ENCODE results near the gene NDP.

Gene NDP, protein sequence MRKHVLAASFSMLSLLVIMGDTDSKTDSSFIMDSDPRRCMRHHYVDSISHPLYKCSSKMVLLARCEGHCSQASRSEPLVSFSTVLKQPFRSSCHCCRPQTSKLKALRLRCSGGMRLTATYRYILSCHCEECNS

DNA sequence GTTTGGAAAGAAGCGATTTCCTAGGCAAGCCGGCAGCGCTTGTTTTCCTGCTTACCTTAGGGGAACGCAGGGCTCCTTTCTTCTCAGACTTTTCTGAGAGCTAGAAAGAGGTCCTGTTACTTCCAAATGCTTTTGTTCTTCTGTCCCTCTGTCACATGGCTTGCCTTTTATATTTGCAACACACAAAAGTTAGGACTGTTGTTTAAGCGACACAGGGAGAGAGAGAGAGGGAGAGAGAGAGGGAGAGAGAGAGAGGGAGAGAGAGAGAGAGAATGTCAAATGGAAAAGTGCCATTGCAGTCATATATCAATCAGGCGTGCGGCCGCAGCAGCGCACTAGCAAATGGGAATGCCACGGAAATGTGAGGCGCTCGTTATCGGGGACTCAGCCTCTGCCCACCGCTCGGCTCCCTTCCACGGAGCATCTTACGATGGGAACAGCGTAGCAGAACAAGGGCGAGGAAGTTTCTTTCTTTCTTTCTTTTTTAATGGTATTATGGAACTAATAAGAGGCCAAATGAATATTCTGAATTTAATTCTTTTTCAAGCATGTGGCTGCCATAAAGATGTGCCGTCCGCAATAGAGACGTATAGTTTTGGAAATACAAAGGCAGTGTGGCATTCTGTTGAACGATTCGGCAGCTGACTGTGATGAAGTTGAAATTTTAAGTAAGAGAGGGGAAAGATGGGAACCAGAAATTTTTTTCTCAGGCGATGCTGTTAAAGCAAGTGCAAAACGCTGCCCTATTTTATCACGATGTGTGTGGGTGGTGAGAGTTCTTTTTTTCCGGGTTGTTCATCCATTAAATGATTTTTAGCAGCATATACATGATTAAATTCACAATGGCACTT lies at the start of gene NDP:
Gene NDP, minus strand, starts transcription at position 142 of the 851 bp plus-strand sequence. CDS start 14,745 bp downstream, outside the sequence.
- Histone ChIP-seq H3K9ac (no peak within 1 kb of the TSS), H3K4me1 (peaks cover 0 to 10% (median 0%) of the 10 kb centered on the region in 10 experiments; a peak in 2 of 20 replicates), H3K4me2 (no peak within 1 kb of the TSS), H3K27ac (no peak within 1 kb of the TSS), H3K9me3 (replicated peaks in 1 of 11) (no peaks in the 10 kb centered on the region), H3K4me3 (no peak within 1 kb of the TSS), H3K27me3 (peaks cover 16 to 33% (median 20%) of the 10 kb centered on the region in 11 experiments; a peak in 21 of 22 replicates), H4K20me1 (no peaks in the 10 kb centered on the region), H3K36me3 (no peaks in the 10 kb centered on the region)
- no peak for TF ChIP-seq Cebpa-rat (IDR thresholded peaks at IDR 0.05)

DNA sequence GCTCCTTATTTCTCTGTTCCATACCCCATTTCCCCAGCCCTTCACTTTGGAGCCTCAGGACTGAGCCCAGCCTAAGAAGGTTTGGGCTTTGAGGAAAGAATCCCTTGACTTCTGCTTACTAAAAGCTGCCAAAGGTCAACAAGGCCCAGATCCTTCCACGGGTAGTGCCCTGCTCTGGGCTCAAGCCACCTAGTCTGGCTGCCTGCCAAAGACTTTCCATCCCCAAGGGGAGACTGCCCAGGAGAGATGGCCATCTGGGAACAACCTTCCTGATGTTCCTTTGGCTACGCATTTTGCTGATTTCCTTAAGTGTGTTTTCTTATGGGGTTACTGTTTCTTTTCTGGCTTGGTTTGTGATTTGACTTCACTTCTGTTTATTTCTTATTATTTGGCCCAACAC lies 49.8 kb upstream of the NDP start:
- H3K4me2 ChIP-seq, result no peak overlapping the region

DNA sequence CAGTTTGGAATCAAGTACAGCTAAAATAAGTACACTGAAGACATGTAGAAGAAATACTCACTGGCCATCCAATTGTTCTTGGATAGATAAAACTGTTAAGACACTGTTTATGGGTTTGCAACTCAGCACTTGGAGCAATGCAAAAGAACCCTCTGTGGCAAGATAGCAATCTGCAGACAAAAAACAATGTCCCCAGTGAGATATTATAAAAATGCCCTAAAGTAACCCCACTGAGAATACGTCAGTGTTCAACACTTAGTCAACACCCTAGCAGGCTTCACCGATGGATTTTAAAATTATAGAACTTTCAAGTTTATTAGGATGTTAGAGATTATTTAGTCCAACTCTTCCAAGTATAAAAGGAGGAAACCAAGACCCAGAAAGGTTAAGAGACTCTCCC lies 47.5 kb upstream of the NDP start:
- Histone ChIP-seq H3K4me1 (peaks cover 16 to 32% (median 21%) of the 10 kb centered on the region in 10 experiments), H4K20me1 (no peaks in the 10 kb centered on the region), H3K4me2 (no peak overlapping the region), H3K27me3 (peaks cover 0 to 22% (median 0%) of the 10 kb centered on the region in 11 experiments; a peak in 4 of 22 replicates), H3K36me3 (no peaks in the 10 kb centered on the region), H3K9me3 (replicated peaks in 1 of 11) (peaks cover 0 to 9% (median 0%) of the 10 kb centered on the region in 11 experiments; a peak in 4 of 22 replicates), H3K4me3 (no peak overlapping the region), H3K27ac (no peak overlapping the region), H3K9ac (no peak overlapping the region)
- TF ChIP-seq Cebpa-rat (IDR thresholded peaks at IDR 0.05), result no peak

More for the DNA sequence above, 49.8 kb upstream of the NDP start:
- no peak overlapping the region for H3K4me3 ChIP-seq
- H4K20me1 ChIP-seq, result no peaks in the 10 kb centered on the region
- peaks cover 0 to 11% (median 0%) of the 10 kb centered on the region in 11 experiments; a peak in 4 of 22 replicates for H3K27me3 ChIP-seq
- no peak overlapping the region for H3K9ac ChIP-seq
- H3K9me3 ChIP-seq (replicated peaks in 1 of 11), result peaks cover 0 to 9% (median 0%) of the 10 kb centered on the region in 11 experiments; a peak in 4 of 22 replicates
- H3K4me1 ChIP-seq, result peaks cover 4 to 24% (median 6%) of the 10 kb centered on the region in 10 experiments
- no peak overlapping the region for H3K27ac ChIP-seq
- no peak for TF ChIP-seq Cebpa-rat (IDR thresholded peaks at IDR 0.05)
- H3K36me3 ChIP-seq, result no peaks in the 10 kb centered on the region

DNA sequence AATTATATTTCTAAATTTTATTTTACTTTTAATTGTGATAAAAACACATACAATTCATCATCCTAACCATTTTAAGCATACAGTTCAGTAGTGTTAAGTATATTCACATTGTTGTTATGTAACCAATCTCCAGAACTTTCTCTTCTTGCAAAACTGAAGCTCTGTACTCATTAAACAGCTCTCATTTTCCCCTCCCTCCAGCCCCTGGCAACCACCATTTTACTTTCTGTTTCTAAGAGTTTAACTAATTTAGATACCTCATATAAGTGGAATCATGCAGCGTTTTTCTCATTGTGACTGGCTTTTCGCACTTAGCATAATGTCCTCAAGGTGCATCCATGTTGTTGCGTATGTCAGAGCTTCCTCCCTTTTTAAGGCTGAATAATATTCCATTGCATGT lies 46.7 kb upstream of the NDP start:
- no peak overlapping the region for H3K4me3 ChIP-seq
- no peak for TF ChIP-seq Cebpa-rat (IDR thresholded peaks at IDR 0.05)
- H3K27me3 ChIP-seq, result peaks cover 0 to 24% (median 0%) of the 10 kb centered on the region in 11 experiments; a peak in 4 of 22 replicates

DNA sequence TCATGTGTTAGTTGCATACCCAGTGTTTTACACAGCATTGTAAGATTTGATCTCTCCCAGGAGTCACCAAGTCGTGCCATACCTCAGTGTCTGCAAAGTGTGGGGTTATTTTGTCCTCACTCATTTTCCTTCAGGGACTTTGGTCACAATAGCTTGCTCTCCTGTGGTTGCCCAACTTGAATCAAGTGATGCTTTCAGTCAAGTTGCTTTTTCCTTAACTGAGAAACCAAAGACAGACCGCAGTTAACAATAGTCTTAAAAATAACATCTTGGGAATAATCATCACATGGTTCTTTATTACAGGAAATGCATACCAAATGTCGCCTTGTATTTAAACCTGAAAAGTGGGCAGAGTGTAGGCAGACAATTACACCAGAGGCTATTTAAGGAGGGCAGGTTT lies 44.5 kb upstream of the NDP start:
- H4K20me1 ChIP-seq, result no peaks in the 10 kb centered on the region
- no peak overlapping the region for H3K9ac ChIP-seq
- H3K27ac ChIP-seq, result no peak overlapping the region
- peaks cover 26 to 45% (median 37%) of the 10 kb centered on the region in 10 experiments for H3K4me1 ChIP-seq
- H3K9me3 ChIP-seq (replicated peaks in 1 of 11), result peaks cover 0 to 26% (median 8%) of the 10 kb centered on the region in 11 experiments; a peak in 13 of 22 replicates
- no peak overlapping the region for H3K4me3 ChIP-seq
- no peaks in the 10 kb centered on the region for H3K36me3 ChIP-seq
- H3K4me2 ChIP-seq, result peak overlapping the region; percentile 35 to 64 (median 57)
- peaks cover 0 to 37% (median 0%) of the 10 kb centered on the region in 11 experiments; a peak in 5 of 22 replicates for H3K27me3 ChIP-seq
- no peak for TF ChIP-seq Cebpa-rat (IDR thresholded peaks at IDR 0.05)

More for the DNA sequence above, 46.7 kb upstream of the NDP start:
- no peak overlapping the region for H3K27ac ChIP-seq
- peaks cover 15 to 32% (median 22%) of the 10 kb centered on the region in 10 experiments for H3K4me1 ChIP-seq
- no peak overlapping the region for H3K4me2 ChIP-seq
- no peaks in the 10 kb centered on the region for H3K36me3 ChIP-seq
- H4K20me1 ChIP-seq, result no peaks in the 10 kb centered on the region
- no peak overlapping the region for H3K9ac ChIP-seq
- H3K9me3 ChIP-seq (replicated peaks in 1 of 11), result peaks cover 0 to 11% (median 0%) of the 10 kb centered on the region in 11 experiments; a peak in 5 of 22 replicates

DNA sequence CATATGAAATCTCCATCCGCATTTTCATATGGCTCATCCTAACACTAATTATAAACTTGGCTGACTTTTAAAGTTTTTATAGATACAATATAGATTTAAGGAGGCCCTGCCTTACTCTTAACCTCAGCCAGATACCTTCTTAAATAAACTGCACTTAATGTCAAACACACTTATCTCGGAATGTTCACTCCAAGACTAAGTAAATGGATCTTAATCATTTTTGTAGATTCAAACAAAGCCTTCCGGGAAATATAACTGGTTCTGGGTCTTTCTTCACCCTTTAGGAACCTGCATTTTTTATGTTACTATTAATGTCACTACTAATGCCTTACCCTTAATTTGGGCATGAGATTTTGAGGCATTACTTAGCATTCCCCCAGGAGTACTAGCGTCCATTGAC lies 43.7 kb upstream of the NDP start:
- H3K4me3 ChIP-seq, result no peak overlapping the region
- no peaks in the 10 kb centered on the region for H3K36me3 ChIP-seq
- H3K27me3 ChIP-seq, result peaks cover 0 to 30% (median 0%) of the 10 kb centered on the region in 11 experiments; a peak in 5 of 22 replicates
- no peaks in the 10 kb centered on the region; a peak in 2 of 22 replicates for H4K20me1 ChIP-seq
- H3K9ac ChIP-seq, result no peak overlapping the region
- no peak overlapping the region for H3K27ac ChIP-seq
- no peak for TF ChIP-seq Cebpa-rat (IDR thresholded peaks at IDR 0.05)
- H3K4me2 ChIP-seq, result peak overlapping the region in 8 of 11 experiments; percentile 35 to 64 (median 58); a peak in 16 of 22 replicates
- peaks cover 34 to 52% (median 45%) of the 10 kb centered on the region in 10 experiments for H3K4me1 ChIP-seq
- H3K9me3 ChIP-seq (replicated peaks in 1 of 11), result peaks cover 0 to 26% (median 9%) of the 10 kb centered on the region in 11 experiments; a peak in 13 of 22 replicates

DNA sequence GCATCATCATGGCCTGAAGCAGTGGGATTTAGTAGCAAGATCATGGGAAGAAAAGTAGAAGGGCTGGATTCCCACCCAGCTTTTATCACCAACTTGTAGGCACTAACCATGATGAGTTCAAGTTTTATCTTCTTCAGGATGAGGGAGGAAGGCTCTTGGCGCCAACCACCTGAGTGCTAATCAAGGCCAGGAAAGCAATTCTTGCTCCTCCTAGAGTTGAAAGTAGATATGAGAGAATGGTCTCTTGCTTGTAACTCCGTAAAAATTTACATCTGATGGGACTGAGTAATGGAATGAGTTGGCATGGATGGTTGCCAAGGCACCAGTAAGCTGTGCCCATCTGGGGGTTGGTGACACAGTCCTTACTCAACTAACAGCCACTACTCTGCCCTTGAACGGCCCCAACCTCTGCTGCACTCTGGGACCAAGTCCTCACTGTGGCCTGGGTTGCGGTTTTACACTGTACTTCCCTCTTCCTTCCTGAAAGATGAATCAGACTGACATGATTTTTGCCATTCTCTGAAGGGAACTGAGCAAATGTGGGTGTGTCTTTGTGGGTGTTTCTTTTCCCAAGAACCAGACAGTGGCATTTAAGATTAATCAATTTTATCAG lies 39.4 kb upstream of the NDP start:
- Histone ChIP-seq H4K20me1 (no peaks in the 10 kb centered on the region; a peak in 2 of 22 replicates), H3K4me2 (peak overlapping the region; percentile 60 to 81 (median 71)), H3K27me3 (peaks cover 0 to 24% (median 0%) of the 10 kb centered on the region in 11 experiments; a peak in 5 of 22 replicates), H3K9me3 (replicated peaks in 1 of 11) (peaks cover 0 to 17% (median 8%) of the 10 kb centered on the region in 11 experiments; a peak in 12 of 22 replicates), H3K27ac (peak overlapping the region; percentile 7 to 74 (median 67); a peak in 21 of 22 replicates), H3K36me3 (no peaks in the 10 kb centered on the region), H3K4me3 (peak overlapping the region in 2 of 10 experiments; percentile 2 to 14; a peak in 1 of 20 replicates), H3K9ac (peak overlapping the region in 4 of 11 experiments; percentile 2 to 39 (median 23); a peak in 7 of 22 replicates), H3K4me1 (peaks cover 36 to 58% (median 48%) of the 10 kb centered on the region in 10 experiments)
- peak in 9 of 11 experiments; percentile 16 to 81 (median 48); a peak in 10 of 22 replicates for TF ChIP-seq Cebpa-rat (IDR thresholded peaks at IDR 0.05)

DNA sequence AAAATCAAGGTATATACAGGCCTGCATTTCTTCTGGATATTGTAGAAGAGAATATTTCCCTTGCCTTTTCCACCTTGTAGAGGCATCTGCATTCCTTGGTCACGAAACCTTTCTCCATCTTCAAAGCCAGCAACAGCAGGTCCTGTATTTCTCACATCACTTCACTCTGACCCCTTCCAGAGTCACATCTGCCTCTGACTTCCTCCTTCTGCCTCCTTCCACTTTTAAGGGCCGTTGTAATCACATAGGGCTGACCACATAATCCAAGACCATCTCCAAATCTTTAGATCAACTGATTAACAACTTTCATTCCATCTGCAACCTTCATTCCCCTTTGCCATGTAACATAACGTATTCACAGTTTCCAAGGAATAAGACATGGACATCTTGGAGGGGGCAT lies 38.3 kb upstream of the NDP start:
- H3K4me3 ChIP-seq, result no peak overlapping the region
- H3K36me3 ChIP-seq, result no peaks in the 10 kb centered on the region
- H3K4me2 ChIP-seq, result peak overlapping the region; percentile 60 to 81 (median 71)
- H3K4me1 ChIP-seq, result peaks cover 26 to 52% (median 40%) of the 10 kb centered on the region in 10 experiments
- H3K9me3 ChIP-seq (replicated peaks in 1 of 11), result peaks cover 0 to 17% (median 8%) of the 10 kb centered on the region in 11 experiments; a peak in 12 of 22 replicates
- peaks cover 0 to 23% (median 0%) of the 10 kb centered on the region in 11 experiments; a peak in 3 of 22 replicates for H3K27me3 ChIP-seq
- no peak overlapping the region for H3K9ac ChIP-seq
- H3K27ac ChIP-seq, result peak overlapping the region in 10 of 11 experiments; percentile 0 to 74 (median 67); a peak in 14 of 22 replicates
- no peak for TF ChIP-seq Cebpa-rat (IDR thresholded peaks at IDR 0.05)
- H4K20me1 ChIP-seq, result no peaks in the 10 kb centered on the region; a peak in 2 of 22 replicates
